Heart right ventricle (tissue), 16 donors: ENCODE results near the gene HEYL. TPM values are rescaled to one million over a fixed set of nuclear protein-coding genes. Genes with fewer than 3 reads are reported as not detected.
A peak's percentile ranks its signal among the peaks of the same experiment; 100 is the strongest.

Experiments
- ATAC-seq, 8 donors: fragments of 200-7000 bp; cut with Tn5 transposase; one replicate each; pipeline ENCODE4 v1.9.1; 2020; ENCODE audit warnings: mild to moderate bottlenecking in 8 of 8, moderate library complexity in 8 of 8, moderate number of reproducible peaks in 1 of 8
- DNase-seq, 2 donors: peaks; one replicate each; pipeline ENCODE4 v3.0.0-alpha.2; 2020
- H3K27ac ChIP-seq, 10 donors: fragments of 200-600 bp; sonication (generic) in 2 of 10; one replicate each; pipeline versions ENCODE4 v1.5.0 to v1.8.0; 2020 to 2022; ENCODE audit warnings: mild to moderate bottlenecking in 3 of 10
- H3K27me3 ChIP-seq, 7 donors: fragments of 200-600 bp; one replicate each; pipeline ENCODE4 v1.8.0; 2021 to 2022; ENCODE audit warnings: mild to moderate bottlenecking in 2 of 7
- H3K36me3 ChIP-seq, 9 donors: fragments of 200-600 bp; sonication (generic) in 1 of 9; one replicate each; pipeline versions ENCODE4 v1.5.0 to v1.8.0; 2020 to 2022; ENCODE audit warnings: mild to moderate bottlenecking in 2 of 9
- H3K4me1 ChIP-seq, 9 donors: fragments of 200-600 bp; sonication (generic) in 1 of 9; one replicate each; pipeline versions ENCODE4 v1.5.0 to v1.8.0; 2020 to 2022; ENCODE audit warnings: mild to moderate bottlenecking in 4 of 9
- H3K4me3 ChIP-seq, 10 donors: fragments of 200-600 bp; sonication (generic) in 2 of 10; one replicate each; pipeline versions ENCODE4 v1.5.0 to v1.8.0; 2020 to 2022; ENCODE audit warnings: mild to moderate bottlenecking in 7 of 10, moderate library complexity in 2 of 10
- H3K9me3 ChIP-seq, 11 donors: fragments of 200-600 bp in 10 of 11; sonication (generic) in 2 of 11; one replicate each; pipeline versions ENCODE4 v1.5.0 to v1.8.0; 2013 to 2022; ENCODE audit warnings: mild to moderate bottlenecking in 2 of 11, control low read depth in 1 of 11, moderate library complexity in 1 of 11
- CTCF ChIP-seq, 9 donors: fragments of 200-600 bp; sonication (generic) in 2 of 9; IDR thresholded peaks; one replicate each; pipeline versions ENCODE4 v1.5.0 to v1.8.0; 2021 to 2022; ENCODE audit warnings: antibody characterized with exemption in 9 of 9, mild to moderate bottlenecking in 5 of 9, moderate library complexity in 1 of 9
- WGBS, 2 donors: extraction: QIAGEN DNeasy Blood & Tissue Kit; methylation state at CpG; one replicate each; pipeline ENCODE4 v1.1.7; 2013; ENCODE audit warnings: inconsistent platforms in 1 of 2; 5-methylcytosine and 5-hydroxymethylcytosine counted together
- intact Hi-C, 10 donors: fragments of 100-400 bp; cut with DNase I; formaldehyde crosslinking; loops; one replicate each; pipeline versions ENCODE4 v1.11.1 to v1.14.2; 2022
- polyA plus RNA-seq, 2 donors: library from polyadenylated mRNA; stranded (reverse); fragments of 200-250 nt; gene quantifications; one replicate each; pipeline ENCODE4 v1.2.3, GENCODE V29; 2013
- total RNA-seq, 10 donors: library from RNA; stranded (reverse); fragmentation: NEBNext Ultra II Directional in 3 of 10; extraction: Animal tissue kit (Norgen Biotek cat#: 25700) in 3 of 10; gene quantifications; one replicate each; pipeline versions ENCODE4 v1.2.1 to v1.2.4, GENCODE V29; 2021 to 2023
- donor health status: Arrhythmogenic right ventricular cardiomyopathy.
- donor health status: ischemic (EF 13 %, LVEDD 7.1; RV severe dilation, severe dysfunction).
- donor health status: healthy with polysubstance abuse.
- donor health status: DM: no; HTN: yes; CAD: no.
- donor health status: DM: no; HTN: no; CAD: no.
- donor health status: ischemic (EF 25% LVEDD 6.9; RV normal size, moderate dysfunction).
- donor health status: ischemic (EF 25% LVEDD 5.7; RV mildly dilated, moderate dysfunction).
- donor health status: healthy.
- donor health status: DM: yes; HTN: yes; CAD: no.
- donor health status: Ischemic cardiomyopathy.
- donor health status: ischemic (EF 35%, LVEDD 5.7; RV mildly dilated, moderate dysfunction).
- donor health status: nonischemic (EF 11% LVEDD 7.7; RV severe dilation, severe dysfunction).
- donor health status: DM: yes; HTN: yes; CAD: no.
- donor health status: PGD.
- donor health status: ischemic (EF 29% LVEDD 5.4; RV normal size, mild dysfunction).
- donor health status: nonischemic (EF 23%, LVEDD 6.1; RV moderate dilation, normal function).

The HEYL gene
- total and polyA plus RNA-seq, 12 donors, result 11.5 to 27.5 (median 14.3) TPM

GRCh38 chr1:39657402-39657801, 18.0 kb upstream of the HEYL start:
- 83 to 85% methylated on average over 3 of the region's 3 CpGs for WGBS, 2 donors
- Histone ChIP-seq H3K27me3 (peaks cover 0 to 11% (median 0%) of the 10 kb centered on the region in 7 donors), H3K4me1 (peaks cover 7 to 37% (median 20%) of the 10 kb centered on the region in 9 donors), H3K36me3 (peaks cover 0 to 14% (median 0%) of the 10 kb centered on the region in 9 donors), H3K27ac (no peak overlapping the region), H3K9me3 (no peaks in the 10 kb centered on the region), H3K4me3 (no peak overlapping the region)
- no peak for ATAC-seq
- intact Hi-C loops, result loop anchor here in 1 of 10 donors (5.0 kb wide), 1 partner anchor 65 kb away; no protein-coding TSS in a partner anchor
- TF ChIP-seq CTCF (IDR thresholded peaks at IDR 0.05), result no peak
- no peak for DNase-seq

- 83 to 86% methylated on average over 2 of the region's 2 CpGs for WGBS, 2 donors
- Histone ChIP-seq H3K27ac (no peak overlapping the region), H3K36me3 (peaks cover 0 to 10% (median 0%) of the 10 kb centered on the region in 9 donors), H3K9me3 (no peaks in the 10 kb centered on the region), H3K4me1 (peaks cover 7 to 45% (median 22%) of the 10 kb centered on the region in 9 donors), H3K4me3 (no peak overlapping the region), H3K27me3 (peaks cover 0 to 11% (median 0%) of the 10 kb centered on the region in 7 donors)
- no peak for TF ChIP-seq CTCF (IDR thresholded peaks at IDR 0.05)
- DNase-seq, result no peak
- ATAC-seq, result no peak
- intact Hi-C loops, result loop anchor here in 1 of 10 donors (5.0 kb wide), 1 partner anchor 66 kb away; no protein-coding TSS in a partner anchor
Measured at GRCh38 chr1:39656391-39656790, 16.9 kb upstream of the HEYL start.

GRCh38 chr1:39655578-39656268, 16.3 kb upstream of the HEYL start:
- TF ChIP-seq CTCF (IDR thresholded peaks at IDR 0.05), result no peak
- no peaks in the 10 kb centered on the region for H3K9me3 ChIP-seq
- H3K4me1 ChIP-seq, result peaks cover 7 to 51% (median 22%) of the 10 kb centered on the region in 9 donors
- H3K36me3 ChIP-seq, result peaks cover 0 to 10% (median 0%) of the 10 kb centered on the region in 9 donors
- DNase-seq (no peak), ATAC-seq (peak in 1 of 8 donors; percentile 7)
- intact Hi-C loops, result loop anchor here in 1 of 10 donors (5.0 kb wide), 1 partner anchor 67 kb away; no protein-coding TSS in a partner anchor
- peaks cover 0 to 11% (median 0%) of the 10 kb centered on the region in 7 donors for H3K27me3 ChIP-seq
- no peak overlapping the region for H3K4me3 ChIP-seq
- peak overlapping the region in 1 of 10 donors; percentile 19 for H3K27ac ChIP-seq
- WGBS, 2 donors, result 46 to 51% methylated on average over 5 of the region's 5 CpGs

- H3K36me3 ChIP-seq, result no peaks in the 10 kb centered on the region
- 71 to 76% methylated on average over 7 of the region's 7 CpGs for WGBS, 2 donors
- no peak overlapping the region for H3K4me3 ChIP-seq
- ATAC-seq (no peak), DNase-seq (no peak)
- peaks cover 0 to 11% (median 0%) of the 10 kb centered on the region in 7 donors for H3K27me3 ChIP-seq
- no peaks in the 10 kb centered on the region for H3K9me3 ChIP-seq
- H3K27ac ChIP-seq, result no peak overlapping the region
- intact Hi-C loops, result loop anchor here in 1 of 10 donors (5.0 kb wide), 1 partner anchor 47 kb away; no protein-coding TSS in a partner anchor
- TF ChIP-seq CTCF (IDR thresholded peaks at IDR 0.05), result no peak
- peaks cover 7 to 60% (median 22%) of the 10 kb centered on the region in 9 donors for H3K4me1 ChIP-seq
Measured at GRCh38 chr1:39654291-39654690, 14.8 kb upstream of the HEYL start.
